Mucosa of rectum (tissue), 2 donors: ENCODE data around the gene PML.
"Not testable (repeated sequence)": the region's sequence is repeated elsewhere in the genome, so short reads cannot be mapped to it uniquely, and the experiment has no call there.

Experiments
- H3K27ac ChIP-seq, 2 donors: one replicate each; pipeline ENCODE4 v1.7.0; 2013; ENCODE audit warnings: inconsistent platforms in 2 of 2, low read depth in 2 of 2, low read length in 2 of 2
- H3K27me3 ChIP-seq, 2 donors: one replicate each; pipeline ENCODE4 v1.7.0; 2013; ENCODE audit warnings: low read length in 2 of 2; ENCODE audit not compliant: control insufficient read depth in 2 of 2, insufficient read depth in 2 of 2
- H3K36me3 ChIP-seq, 2 donors: one replicate each; pipeline ENCODE4 v1.7.0; 2013; ENCODE audit warnings: low read length in 2 of 2; ENCODE audit not compliant: control insufficient read depth in 2 of 2, insufficient read depth in 2 of 2
- H3K4me1 ChIP-seq, 2 donors: one replicate each; pipeline ENCODE4 v1.7.0; 2013; ENCODE audit warnings: low read length in 2 of 2, mild to moderate bottlenecking in 1 of 2; ENCODE audit not compliant: control insufficient read depth in 2 of 2, insufficient read depth in 2 of 2
- H3K4me3 ChIP-seq, 2 donors: one replicate each; pipeline ENCODE4 v1.7.0; 2013; ENCODE audit warnings: low read length in 2 of 2
- H3K9ac ChIP-seq, 2 donors: one replicate each; pipeline ENCODE4 v1.7.0; 2013; ENCODE audit warnings: low read length in 2 of 2, low read depth in 1 of 2, mild to moderate bottlenecking in 1 of 2
- H3K9me3 ChIP-seq, 2 donors: one replicate each; pipeline ENCODE4 v1.7.0; 2013; ENCODE audit warnings: low read length in 2 of 2; ENCODE audit not compliant: control insufficient read depth in 2 of 2
- donor health status: healthy.
- donor health status: Normal muscosa, but diverticular disease.

The PML gene

DNA sequence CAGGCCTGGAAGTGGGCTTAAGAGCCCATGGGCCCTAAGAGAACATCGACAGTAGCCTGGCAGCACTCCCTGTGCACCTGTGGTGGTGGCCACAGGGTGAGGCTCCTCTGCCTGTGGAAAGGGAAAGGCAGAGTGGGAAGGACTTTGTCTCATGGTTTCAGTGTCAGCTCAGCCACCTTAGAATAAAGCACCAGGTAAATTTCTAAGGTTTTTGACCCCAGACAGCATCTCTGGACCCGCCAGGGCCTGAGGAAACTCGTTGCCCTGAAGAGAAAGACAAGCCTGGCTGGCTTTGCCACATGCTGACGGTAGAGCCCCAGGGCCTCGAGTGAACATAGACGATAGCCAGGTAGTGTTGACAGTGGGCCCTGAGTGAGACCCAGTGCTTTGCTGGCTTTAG lies 65.7 kb downstream of the PML start:
- Histone ChIP-seq H3K4me3 (no peak overlapping the region), H3K4me1 (no peaks in the 10 kb centered on the region), H3K9me3 (no peaks in the 10 kb centered on the region), H3K36me3 (no peaks in the 10 kb centered on the region), H3K27me3 (no peaks in the 10 kb centered on the region), H3K9ac (no peak overlapping the region), H3K27ac (no peak overlapping the region)

DNA sequence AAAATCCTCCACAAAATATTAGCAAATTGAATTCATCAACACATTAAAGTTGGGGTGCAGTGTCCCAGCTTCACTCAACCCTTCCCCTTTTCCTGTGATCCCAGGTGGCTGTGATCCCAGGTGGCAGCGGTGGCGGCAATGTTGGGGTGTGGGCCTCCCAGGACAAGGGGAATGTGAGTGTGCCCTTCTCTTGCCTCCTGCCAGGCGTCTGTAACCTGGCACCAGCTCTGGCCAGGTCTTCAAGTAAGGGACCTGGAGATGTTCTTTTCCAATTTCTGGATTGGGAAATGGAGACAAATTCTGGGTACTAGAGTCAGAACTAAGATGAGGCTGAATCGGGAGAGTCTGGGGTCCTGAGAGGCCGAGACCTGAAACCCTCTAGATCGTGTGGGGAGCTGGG lies 67.7 kb downstream of the PML start:
- Histone ChIP-seq H3K27me3 (no peaks in the 10 kb centered on the region), H3K27ac (no peak overlapping the region), H3K9me3 (no peaks in the 10 kb centered on the region), H3K36me3 (no peaks in the 10 kb centered on the region), H3K4me1 (no peaks in the 10 kb centered on the region), H3K4me3 (no peak overlapping the region), H3K9ac (no peak overlapping the region)

DNA sequence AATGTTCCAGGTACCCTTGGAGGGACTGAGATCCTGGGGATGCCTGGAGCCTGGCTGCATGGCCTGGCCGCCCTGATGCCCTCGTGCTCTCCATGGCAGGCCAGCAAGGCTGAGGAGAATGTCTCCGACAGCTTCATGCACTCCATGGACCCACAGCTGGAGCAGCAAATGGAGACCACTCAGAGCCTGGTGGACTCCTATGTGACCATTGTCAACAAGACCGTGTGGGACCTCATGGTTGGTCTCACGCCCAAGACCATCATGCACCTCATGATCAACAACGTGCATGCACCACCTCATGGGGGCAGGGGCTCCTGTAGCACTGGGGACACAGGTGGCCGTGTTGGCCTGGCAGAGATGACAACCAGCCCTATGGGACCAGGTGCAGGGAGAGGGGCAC lies 68.2 kb downstream of the PML start:
- Histone ChIP-seq H3K36me3 (no peaks in the 10 kb centered on the region), H3K27ac (no peak overlapping the region), H3K9ac (no peak overlapping the region), H3K27me3 (no peaks in the 10 kb centered on the region), H3K4me3 (no peak overlapping the region), H3K4me1 (no peaks in the 10 kb centered on the region), H3K9me3 (no peaks in the 10 kb centered on the region)

DNA sequence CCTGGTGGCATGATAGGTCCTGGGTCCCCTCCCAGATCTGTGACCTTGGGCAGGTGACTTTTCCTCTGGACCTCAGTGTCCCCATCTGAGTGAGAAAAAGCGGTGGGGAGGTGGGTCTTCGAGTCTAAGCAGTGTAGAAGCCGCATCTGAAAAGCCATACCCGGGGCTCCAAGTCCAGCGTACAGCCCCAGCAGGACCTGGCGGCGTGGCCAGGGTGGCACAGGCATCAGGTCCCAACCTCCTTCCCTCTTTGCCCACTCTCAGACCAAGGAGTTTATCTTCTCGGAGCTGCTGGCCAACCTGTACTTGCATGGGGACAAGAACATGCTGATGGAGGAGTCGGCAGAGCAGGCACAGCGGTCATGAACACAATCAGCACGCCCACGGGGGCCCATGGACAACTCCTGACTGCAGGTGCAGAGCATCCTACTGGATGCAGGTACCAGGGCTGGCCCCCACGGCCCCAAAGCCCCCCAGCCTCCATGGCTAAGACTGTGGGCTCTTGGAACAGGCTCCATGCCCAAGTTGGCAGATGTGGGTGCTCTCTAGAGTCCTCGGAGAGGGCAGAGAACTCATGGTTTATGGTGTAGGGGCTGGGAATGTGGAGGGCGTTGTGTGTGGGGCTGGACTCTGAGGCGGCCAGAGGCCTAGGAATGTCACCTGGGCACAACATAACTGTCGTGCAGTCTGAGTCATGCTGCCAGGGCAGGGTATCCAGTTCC lies 69.1 kb downstream of the PML start:
- not testable (repeated sequence) for H3K36me3 ChIP-seq, H3K9me3 ChIP-seq, H3K4me1 ChIP-seq

DNA sequence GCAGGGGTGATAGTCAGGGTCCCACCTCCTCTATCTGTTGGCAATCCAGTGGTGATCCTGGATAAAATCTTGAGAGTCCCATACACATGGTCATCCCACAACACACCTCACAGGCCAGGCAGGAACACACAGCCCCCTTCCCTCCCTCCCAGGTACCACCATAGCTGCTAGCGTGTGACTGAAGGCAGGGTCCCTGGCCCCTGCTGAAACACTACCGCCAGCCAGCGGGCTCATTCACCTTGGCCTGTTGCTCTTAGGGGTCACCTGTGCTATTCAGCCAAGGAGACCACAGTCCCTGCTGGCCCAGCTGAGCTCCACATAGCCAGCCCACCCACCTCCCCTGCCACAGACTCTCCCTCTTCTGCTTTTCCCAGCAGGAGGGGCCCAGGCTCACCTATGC lies 69.7 kb downstream of the PML start:
- not testable (repeated sequence) for H3K4me1 ChIP-seq, H3K9ac ChIP-seq, H3K4me3 ChIP-seq, H3K27ac ChIP-seq, H3K27me3 ChIP-seq, H3K36me3 ChIP-seq, H3K9me3 ChIP-seq

More for the DNA sequence above, 69.1 kb downstream of the PML start:
- H3K9ac ChIP-seq, H3K27ac ChIP-seq, H3K27me3 ChIP-seq, H3K4me3 ChIP-seq: not testable (repeated sequence)

DNA sequence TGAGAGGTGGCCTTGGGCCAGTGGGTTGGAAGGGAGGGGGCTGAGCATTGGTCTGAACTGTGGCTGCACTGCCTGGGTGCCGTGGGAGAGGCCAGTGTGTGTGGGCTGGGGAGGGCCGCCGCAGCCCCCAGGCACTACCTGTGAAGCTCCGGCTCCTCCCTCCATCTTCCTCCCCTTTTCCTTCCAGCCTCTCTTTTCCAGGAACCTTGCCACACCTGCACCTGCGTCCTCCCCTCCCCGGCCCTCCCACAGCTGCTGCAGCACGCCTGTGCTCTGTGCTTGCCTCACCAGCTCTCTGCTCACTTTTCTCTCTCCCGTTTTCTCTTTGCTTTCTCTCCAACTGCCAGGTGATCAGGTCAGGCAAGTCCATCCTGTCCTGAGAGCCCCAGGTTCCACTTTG lies 70.3 kb downstream of the PML start:
- H3K9ac ChIP-seq, H3K27ac ChIP-seq, H3K27me3 ChIP-seq, H3K4me1 ChIP-seq, H3K4me3 ChIP-seq, H3K9me3 ChIP-seq, H3K36me3 ChIP-seq: not testable (repeated sequence)

DNA sequence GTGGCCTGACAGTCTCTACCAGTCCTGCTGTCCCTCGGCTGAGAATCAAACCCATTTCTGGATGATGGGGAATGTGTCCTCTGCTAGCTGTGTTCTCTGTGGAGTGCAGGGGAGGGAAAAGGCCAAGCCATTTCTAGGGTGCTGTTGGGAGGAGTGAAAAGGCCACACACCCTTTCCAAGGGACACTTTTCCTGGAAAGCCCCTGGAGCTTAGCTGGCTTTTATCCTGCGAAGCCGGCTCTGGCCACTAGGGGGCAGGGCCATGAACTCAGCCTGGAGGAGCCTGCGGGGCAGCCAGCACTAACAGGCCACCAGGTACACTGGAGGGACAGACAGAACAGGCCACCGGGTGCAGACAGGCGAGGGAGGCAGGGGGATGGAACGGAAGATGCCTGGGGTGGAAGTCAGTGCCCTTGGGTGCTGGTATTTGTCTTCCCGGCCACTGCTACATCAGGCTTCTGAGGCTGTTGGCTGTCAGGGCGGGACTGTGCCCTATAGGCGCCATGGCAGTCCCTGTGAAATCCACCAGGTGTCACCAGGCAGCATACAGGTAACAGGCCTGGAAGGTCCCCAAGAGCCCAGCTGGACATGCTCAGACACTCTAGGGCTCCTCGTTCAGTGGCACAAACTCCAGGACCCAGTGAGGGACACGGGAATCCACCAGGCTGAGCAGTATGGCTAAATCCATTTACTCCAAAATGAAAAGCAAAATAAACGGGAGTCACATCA lies 71.3 kb downstream of the PML start:
- not testable (repeated sequence) for H3K36me3 ChIP-seq, H3K27me3 ChIP-seq, H3K4me3 ChIP-seq, H3K27ac ChIP-seq, H3K9ac ChIP-seq, H3K9me3 ChIP-seq, H3K4me1 ChIP-seq

DNA sequence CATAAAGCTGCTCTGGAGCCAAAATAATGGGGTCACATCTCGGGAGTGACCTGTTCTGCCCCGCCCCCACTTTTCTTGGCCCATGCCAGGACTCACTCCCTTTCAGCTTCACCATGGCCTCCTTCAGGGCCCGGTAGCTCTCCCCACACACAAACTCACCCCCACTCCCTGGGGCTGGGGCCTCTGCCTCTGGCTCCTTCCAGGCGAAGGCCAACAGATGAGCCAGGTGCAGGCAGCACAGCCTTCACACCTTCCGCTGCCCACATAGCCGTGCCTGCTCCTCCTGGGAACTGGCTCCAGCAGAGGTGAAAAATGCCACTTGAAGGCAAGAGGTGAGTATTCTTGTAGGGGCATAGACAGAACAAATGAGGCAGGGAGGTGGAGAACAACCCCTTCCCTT lies 77.1 kb downstream of the PML start:
- H3K36me3 ChIP-seq, H3K4me3 ChIP-seq, H3K27ac ChIP-seq, H3K27me3 ChIP-seq, H3K4me1 ChIP-seq, H3K9ac ChIP-seq, H3K9me3 ChIP-seq: not testable (repeated sequence)

DNA sequence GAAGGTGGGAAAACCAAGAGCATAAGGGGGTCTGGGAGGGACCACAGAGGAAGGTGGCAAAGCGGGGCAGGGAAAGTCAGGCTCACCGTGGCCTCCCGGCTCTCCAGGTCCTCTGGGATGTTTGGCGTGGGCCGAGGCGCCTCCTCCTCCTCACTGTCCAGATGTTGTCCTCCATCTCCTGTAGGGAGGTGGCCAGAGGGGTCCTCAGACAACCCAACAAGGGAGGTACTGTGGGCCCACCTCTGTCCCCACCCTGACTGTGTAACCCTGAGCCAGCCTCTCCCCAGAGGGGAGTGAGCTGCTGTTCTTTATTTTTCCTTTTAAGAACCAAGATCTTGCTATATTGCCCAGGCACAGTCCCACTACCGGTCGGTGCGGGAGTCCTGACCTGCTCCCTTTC lies 77.6 kb downstream of the PML start:
- H3K36me3 ChIP-seq, H3K27me3 ChIP-seq, H3K27ac ChIP-seq, H3K4me3 ChIP-seq, H3K9ac ChIP-seq, H3K4me1 ChIP-seq, H3K9me3 ChIP-seq: not testable (repeated sequence)

DNA sequence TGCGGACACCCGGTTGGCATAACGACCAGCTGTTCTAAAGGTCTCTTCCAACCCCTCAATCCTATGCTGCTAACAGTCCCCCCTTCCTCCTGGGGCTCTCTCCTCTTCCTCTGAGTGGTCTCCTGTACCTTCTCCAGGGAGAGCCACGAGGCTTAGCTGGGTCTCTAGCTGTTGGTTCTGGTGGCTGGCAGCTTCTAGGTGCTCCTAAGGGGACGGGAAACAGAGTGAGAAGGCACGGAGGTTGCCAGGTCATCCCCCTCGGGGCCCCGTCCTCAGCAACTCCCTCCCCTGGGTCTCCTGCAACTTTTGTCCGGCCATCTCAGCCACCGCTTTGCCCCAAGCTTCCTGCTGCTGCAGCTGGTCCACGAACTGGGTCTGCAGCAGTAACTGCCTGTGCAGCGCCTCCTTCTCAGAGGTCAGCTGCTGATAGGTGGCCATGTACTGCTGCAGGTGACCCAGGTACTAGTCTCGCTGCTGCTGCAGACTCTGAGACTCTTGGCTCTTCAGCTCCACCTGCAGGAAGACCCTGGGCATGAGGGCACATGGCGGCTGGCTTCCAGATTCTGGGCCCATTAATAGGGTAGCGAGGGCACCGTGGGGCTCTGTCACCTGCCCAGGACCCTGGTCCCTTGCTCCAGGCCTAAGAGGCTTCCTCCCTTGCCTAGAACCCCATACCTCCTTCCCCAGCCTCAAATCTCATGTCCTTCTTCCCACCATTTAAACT lies 78.3 kb downstream of the PML start:
- not testable (repeated sequence) for H3K36me3 ChIP-seq, H3K27ac ChIP-seq, H3K9me3 ChIP-seq, H3K27me3 ChIP-seq, H3K4me3 ChIP-seq, H3K9ac ChIP-seq, H3K4me1 ChIP-seq
